Measurements from ENCODE around the gene SALL1.

SALL1 gene

GRCh38 chr16:51164574-51164973, 13.5 kb upstream of the SALL1 start:
- no peak for TF ChIP-seq POLR2A (IDR thresholded peaks at IDR 0.05; ENCODE audit: low read depth, low read length)
- FAIRE-seq (no peak), DNase-seq (ENCODE audit: insufficient read length, low spot score) (no peak)

- FAIRE-seq: no peak
- no peak for DNase-seq (ENCODE audit: insufficient read length, low spot score)
- no peak for TF ChIP-seq POLR2A (IDR thresholded peaks at IDR 0.05; ENCODE audit: low read depth, low read length)
These were observed 13.0 kb upstream of the SALL1 start for GRCh38 chr16:51163894-51164566.

GRCh38 chr16:51163366-51163765, 12.3 kb upstream of the SALL1 start:
- DNase-seq (ENCODE audit: insufficient read length, low spot score) (no peak), FAIRE-seq (no peak)
- TF ChIP-seq POLR2A (IDR thresholded peaks at IDR 0.05; ENCODE audit: low read depth, low read length): no peak

GRCh38 chr16:51161440-51162195, 10.5 kb upstream of the SALL1 start:
- TF ChIP-seq POLR2A (IDR thresholded peaks at IDR 0.05; ENCODE audit: low read depth, low read length): no peak
- DNase-seq (ENCODE audit: insufficient read length, low spot score) (no peak), FAIRE-seq (no peak)

- no peak for FAIRE-seq
- no peak for DNase-seq (ENCODE audit: insufficient read length, low spot score)
- no peak for TF ChIP-seq POLR2A (IDR thresholded peaks at IDR 0.05; ENCODE audit: low read depth, low read length)
These were observed 8.8 kb upstream of the SALL1 start for GRCh38 chr16:51159865-51160264.

- DNase-seq (ENCODE audit: insufficient read length, low spot score) (no peak), FAIRE-seq (no peak)
- TF ChIP-seq POLR2A (IDR thresholded peaks at IDR 0.05; ENCODE audit: low read depth, low read length): no peak
These were observed 8.2 kb upstream of the SALL1 start for GRCh38 chr16:51159296-51159695.

- no peak for TF ChIP-seq POLR2A (IDR thresholded peaks at IDR 0.05; ENCODE audit: low read depth, low read length)
- DNase-seq (ENCODE audit: insufficient read length, low spot score) (no peak), FAIRE-seq (no peak)
These were observed 6.6 kb upstream of the SALL1 start for GRCh38 chr16:51157698-51158097.

- DNase-seq (ENCODE audit: insufficient read length, low spot score) (no peak), FAIRE-seq (no peak)
- TF ChIP-seq POLR2A (IDR thresholded peaks at IDR 0.05; ENCODE audit: low read depth, low read length): no peak
These were observed 5.7 kb upstream of the SALL1 start for GRCh38 chr16:51156807-51157200.

GRCh38 chr16:51155820-51156806, 5.0 kb upstream of the SALL1 start:
- DNase-seq (ENCODE audit: insufficient read length, low spot score) (no peak), FAIRE-seq (no peak)
- TF ChIP-seq POLR2A (IDR thresholded peaks at IDR 0.05; ENCODE audit: low read depth, low read length): no peak

GRCh38 chr16:51155199-51155607, 4.1 kb upstream of the SALL1 start:
- TF ChIP-seq POLR2A (IDR thresholded peaks at IDR 0.05; ENCODE audit: low read depth, low read length): no peak
- FAIRE-seq (no peak), DNase-seq (ENCODE audit: insufficient read length, low spot score) (no peak)

- DNase-seq (ENCODE audit: insufficient read length, low spot score) (no peak), FAIRE-seq (no peak)
- TF ChIP-seq POLR2A (IDR thresholded peaks at IDR 0.05; ENCODE audit: low read depth, low read length): no peak
These were observed 3.5 kb upstream of the SALL1 start for GRCh38 chr16:51154271-51155171.

GRCh38 chr16:51153577-51154031, 2.5 kb upstream of the SALL1 start:
- DNase-seq (ENCODE audit: insufficient read length, low spot score): no peak
- TF ChIP-seq POLR2A (IDR thresholded peaks at IDR 0.05; ENCODE audit: low read depth, low read length): no peak
- no peak for FAIRE-seq
